DMS53 (cell line): Measurements from ENCODE around the gene IL19.

Experiments
- DNase-seq: peaks from one replicate; lab custom pipeline; 2025; lab: John Stamatoyannopoulos, UW

The IL19 gene, protein sequence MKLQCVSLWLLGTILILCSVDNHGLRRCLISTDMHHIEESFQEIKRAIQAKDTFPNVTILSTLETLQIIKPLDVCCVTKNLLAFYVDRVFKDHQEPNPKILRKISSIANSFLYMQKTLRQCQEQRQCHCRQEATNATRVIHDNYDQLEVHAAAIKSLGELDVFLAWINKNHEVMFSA

DNA sequence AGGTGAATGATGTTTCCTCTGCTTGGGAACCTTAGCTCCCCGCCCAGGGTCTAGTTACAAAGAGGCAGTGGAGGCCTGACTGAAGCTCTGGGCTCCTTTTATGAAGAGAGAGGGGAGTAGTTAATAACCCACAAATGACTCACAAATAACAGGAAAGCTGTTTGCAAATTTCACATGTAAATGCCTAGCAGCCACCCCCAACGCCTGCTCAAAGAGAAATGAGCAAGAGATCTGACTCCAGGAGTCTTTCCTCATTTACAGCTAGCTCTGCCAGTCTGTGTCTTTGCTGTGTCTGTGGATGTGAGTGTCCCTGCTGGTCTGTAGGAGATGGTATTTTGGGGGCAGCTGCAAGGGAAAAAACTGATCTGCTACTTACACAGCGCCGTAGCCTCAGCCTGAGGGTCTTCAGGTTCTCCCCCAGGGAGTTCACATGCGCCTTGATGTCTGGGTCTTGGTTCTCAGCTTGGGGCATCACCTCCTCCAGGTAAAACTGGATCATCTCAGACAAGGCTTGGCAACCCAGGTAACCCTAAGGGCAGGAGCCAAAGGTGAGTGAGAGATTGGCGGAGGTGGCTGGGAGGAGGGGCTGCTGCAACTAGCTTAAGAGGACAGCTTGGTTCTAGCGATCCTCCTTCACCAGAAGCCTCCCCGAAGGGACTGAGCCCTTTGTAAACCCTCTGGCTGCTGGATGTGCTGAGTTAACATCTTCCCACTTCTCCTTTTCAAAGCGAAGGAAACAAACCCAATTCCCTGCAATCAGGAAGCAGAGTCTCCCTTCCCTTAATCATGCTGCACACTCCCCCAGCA lies at the start of gene IL19:
IL19 (plus strand) TSS at position 243 of the 807 bp plus-strand sequence. CDS start 65,890 bp downstream, outside the sequence.
- DNase-seq, result no peak

DNA sequence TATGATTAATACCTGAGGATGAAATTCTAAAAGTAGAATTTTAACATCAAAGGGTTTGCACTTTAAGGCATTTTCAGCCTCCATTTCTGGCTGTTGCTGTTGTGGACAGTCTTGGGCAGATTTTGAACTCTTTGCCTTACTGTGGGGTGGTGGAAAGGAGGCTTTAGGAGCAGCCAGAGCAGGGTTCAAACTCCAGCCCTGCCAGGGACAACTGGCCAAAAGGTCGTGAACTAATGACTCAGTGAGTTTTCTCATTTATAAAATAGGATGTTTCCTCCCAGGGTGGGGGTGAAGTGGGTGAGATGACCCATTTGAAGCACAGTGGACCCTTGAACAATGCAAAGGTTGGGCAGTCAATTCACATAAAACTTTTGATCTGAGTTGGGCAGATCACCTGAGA lies 49.1 kb upstream of the IL19 start:
- no peak for DNase-seq

DNA sequence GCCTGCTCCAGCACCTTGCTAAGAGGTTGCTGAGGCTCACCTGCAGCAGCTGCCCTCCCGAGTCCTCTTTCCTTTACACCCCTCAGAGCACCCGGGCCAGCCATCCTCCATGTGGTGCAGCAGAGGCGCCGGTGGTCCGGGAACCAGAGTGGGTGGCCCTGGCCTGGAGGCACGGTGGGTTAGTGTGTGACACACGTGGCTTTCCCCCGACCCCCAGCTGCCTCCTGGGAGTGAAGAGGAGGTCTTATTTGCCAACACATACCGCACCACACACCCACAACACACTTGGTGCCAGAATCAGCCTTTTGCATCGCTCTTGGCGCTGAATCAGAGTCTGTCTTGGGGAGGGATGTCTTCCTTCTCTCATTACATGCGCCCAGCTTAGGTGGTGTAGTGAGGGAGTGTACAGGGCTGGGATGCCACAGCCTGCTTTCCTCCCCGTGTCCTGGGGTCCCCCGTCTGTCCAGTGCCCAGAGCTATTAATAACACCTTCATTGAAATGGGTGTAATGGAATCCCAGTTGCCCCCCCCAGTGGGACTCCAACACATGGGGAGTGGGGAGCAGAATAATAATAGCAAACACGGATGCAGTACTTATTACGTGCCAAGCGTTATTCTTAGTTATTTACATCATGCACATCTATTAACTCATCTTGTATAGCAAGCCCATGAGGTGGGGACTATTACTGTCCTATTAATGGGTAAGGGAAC lies 47.7 kb upstream of the IL19 start:
- no peak for DNase-seq

DNA sequence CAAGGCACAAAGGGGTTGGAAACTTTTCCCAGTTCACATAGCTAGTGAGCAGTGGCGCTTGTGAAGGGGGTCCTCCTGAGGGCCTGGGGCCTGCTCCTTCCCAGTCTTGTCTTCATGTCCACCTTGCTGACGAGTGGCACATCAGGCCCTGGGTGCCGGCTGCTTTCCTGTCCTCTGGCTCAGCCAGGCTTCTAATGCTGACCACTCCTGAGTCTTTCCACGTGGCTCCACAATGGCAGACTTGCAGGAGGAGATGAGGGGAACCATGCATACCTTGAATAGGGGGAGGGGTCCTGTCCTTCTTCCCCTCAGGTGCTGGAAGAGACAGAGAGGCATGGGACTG lies 47.1 kb upstream of the IL19 start:
- no peak for DNase-seq

DNA sequence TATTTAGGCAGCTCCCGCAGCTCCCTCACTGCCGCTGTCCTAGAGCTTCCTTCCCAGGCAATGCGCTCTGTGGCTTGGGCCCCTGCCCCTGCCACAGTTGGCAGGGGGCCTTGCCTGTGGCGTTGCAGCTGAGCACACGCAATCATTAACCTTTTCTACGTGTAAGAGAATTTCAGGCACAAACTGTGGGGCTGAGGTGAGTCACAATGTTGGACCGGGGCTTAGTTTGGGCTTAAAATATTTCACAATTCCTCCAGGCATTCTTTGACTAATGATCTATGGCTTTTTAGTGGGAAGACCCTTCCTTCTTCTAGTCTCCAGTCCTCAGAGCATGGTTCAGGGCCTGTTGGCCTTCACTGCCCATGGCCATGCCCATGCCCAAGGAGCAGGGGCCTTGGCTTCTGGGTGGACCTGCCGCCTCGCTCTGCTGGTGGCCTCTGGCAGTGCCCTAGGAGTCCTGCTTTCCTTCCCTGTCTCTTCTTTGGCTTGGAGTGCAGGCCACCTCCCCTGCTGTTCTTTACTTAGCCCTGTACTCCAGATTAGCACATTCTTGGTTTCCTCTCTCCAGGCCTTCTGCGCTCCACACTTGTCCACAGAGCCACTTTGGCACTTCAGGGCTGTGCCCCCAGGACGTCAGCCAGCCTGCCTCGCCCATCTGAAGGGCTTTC lies 46.6 kb upstream of the IL19 start:
- DNase-seq, result no peak

DNA sequence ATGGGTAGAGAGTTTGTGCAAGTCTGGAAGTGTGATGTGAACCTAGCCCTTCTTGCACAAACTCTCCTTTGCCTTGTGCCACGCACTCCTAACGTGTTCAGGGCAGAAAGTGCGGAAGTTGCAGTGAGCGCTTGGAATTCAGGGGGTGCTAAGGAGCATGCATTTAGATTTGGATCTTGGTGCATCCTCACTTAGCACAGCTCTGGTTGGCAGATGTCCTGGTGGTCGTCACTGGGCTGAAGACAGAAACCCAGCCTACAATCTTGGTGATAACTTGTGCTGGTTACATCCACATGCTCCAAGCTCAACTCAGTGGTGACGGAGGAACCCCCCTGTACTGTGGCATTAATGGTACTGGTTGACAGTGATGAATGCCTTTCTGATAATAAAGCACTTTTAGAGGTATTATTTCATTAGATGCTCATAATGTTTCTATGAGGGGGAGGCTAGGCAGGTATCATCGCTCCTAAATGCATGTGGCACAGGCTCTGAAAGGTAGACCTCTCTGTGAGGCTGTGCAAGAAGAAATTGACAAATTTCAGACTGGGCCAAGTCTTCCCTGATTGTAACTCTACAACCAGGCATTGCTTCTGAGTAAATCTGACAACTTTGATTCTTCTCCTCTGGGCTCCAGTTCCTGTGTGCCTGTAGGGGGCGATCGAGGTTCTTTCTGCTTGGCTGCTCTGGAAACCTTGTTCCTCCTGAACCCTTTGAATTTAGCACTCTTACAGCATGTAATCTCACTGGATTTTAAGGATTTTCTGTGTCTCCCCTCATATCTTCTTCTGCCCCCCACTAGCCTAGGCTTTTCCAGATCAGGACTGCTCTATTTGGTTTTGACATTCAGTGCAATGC lies 45.2 kb upstream of the IL19 start:
- DNase-seq, result peak; percentile 68

DNA sequence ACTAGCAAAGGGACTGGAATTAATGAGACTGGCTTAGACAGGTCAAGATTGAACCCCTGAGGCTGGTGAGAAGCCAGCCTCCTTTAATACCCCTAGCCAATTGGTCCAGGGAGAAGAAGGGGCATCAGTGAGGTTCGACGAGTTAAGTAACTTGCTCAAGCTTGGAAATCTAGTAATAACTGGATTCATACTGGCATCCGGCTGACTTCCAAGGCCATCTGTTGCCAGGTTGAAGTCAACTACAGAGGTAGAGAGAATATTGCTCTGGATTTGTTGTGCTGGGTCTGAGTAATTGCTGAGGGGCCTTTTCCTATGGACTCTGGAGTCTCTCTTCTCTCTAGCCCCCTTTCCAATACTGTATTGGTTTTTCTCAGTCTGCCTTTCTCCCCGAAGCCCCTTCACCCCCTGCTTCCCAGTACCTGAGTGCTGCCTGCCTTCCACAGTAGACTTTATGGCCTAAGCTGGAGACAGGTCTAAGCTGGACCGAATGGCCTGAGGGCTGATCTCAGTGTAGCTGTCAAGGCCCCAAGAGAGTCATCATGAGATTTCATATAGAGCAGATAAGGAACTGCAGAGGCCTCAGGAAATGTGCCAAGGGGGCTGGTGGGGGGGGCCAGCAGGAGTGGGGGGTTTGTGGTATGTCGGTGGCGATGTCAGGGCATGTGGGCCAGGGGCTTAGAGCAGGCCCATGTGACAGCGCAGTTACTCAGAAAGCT lies 42.4 kb upstream of the IL19 start:
- DNase-seq, result no peak

DNA sequence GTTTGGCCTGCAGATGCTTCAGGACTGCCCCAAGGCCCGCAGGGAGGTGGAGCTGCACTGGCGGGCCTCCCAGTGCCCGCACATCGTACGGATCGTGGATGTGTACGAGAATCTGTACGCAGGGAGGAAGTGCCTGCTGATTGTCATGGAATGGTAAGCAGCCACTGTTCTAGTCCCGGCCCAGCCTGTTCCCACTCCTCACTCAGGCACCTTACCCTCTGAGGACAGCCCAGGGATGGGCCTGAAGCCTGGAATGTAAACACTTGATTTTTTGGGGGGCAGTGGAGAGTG lies 41.9 kb upstream of the IL19 start:
- DNase-seq, result no peak

DNA sequence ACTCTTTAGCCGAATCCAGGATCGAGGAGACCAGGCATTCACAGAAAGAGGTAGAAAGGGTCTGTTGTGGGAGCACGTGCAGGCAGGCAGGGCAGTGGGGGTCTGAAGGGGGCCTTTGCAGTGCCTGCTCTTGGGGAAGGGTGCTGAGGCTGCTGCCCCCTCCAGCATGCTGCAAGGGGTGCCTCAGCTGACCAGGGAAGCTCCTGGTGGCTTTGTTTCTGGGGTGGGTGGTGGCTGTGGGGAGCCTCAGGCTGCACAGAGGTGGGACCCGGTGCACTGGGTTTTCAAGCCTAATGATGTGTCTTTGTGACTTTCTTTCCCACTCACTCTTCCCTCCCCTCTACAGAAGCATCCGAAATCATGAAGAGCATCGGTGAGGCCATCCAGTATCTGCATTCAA lies 41.5 kb upstream of the IL19 start:
- DNase-seq, result no peak

DNA sequence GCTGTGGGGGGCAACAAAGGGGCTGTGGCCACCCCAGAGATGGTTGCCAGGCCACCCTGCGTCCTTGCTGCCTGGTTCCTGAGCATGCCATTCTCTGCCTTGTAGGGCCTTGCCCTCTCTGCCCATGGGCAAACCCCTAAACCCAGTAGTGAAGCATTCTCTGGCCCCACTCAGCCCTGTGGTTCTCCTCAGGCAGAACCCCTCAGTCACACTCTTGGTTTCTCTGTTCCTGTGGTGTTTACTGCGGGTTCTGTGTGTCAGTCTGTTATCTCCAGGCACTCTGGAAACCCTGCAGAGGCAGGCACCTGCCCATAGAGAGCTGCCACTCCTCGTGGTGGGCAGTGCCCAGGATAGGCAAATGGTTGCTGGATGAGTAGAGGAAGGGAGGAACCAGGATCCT lies 41.1 kb upstream of the IL19 start:
- no peak for DNase-seq

DNA sequence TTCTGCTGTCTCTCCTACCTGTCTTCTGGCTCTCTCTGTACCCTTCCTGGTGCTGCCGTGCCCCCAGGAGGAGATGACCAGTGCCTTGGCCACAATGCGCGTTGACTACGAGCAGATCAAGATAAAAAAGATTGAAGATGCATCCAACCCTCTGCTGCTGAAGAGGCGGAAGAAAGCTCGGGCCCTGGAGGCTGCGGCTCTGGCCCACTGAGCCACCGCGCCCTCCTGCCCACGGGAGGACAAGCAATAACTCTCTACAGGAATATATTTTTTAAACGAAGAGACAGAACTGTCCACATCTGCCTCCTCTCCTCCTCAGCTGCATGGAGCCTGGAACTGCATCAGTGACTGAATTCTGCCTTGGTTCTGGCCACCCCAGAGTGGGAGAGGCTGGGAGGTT lies 38.1 kb upstream of the IL19 start:
- no peak for DNase-seq

DNA sequence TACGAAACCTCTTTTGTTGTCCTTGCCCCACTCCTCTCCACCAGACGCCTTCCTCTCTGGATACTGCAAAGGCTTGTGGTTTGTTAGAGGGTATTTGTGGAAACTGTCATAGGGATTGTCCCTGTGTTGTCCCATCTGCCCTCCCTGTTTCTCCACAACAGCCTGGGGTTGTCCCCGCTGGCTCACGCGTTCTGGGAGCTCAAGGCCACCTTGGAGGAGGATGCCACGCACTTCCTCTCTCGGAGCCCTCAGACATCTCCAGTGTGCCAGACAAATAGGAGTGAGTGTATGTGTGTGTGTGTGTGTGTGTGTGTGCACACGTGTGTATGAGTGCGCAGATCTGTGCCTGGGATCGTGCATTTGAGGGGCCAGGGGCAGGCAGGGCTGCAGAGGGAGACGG lies 37.6 kb upstream of the IL19 start:
- no peak for DNase-seq

DNA sequence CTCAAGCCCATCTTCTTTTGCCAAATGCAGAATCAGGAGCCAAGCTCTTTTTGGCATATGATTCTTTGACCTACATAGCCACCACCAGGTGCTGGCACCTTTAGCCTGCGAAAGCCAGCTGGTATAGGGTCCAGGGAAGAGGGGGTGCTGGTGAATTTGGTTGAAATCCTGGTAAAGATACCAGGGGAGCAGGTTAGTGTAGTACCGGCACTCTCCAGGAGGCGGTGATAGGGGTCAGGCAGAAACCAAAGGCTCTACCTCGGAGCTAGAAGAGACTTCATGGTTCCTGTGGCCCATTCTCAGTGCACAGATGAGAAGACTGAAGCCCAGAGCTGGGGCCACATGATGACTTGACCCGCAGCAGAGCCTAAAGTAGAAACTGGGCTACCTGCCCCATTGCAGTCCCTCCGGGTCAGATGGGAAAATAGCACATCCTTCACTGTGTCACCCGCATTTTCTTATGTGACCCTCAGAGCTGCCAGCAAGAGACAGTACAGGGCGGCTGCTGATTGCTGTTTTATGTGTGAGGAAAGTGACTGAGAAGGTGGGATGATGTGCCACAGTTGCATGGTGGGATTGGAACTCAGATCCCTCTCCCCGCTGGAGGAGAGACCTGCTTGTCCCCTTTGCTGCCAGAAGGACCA lies 36.0 kb upstream of the IL19 start:
- peak; percentile 72 for DNase-seq

DNA sequence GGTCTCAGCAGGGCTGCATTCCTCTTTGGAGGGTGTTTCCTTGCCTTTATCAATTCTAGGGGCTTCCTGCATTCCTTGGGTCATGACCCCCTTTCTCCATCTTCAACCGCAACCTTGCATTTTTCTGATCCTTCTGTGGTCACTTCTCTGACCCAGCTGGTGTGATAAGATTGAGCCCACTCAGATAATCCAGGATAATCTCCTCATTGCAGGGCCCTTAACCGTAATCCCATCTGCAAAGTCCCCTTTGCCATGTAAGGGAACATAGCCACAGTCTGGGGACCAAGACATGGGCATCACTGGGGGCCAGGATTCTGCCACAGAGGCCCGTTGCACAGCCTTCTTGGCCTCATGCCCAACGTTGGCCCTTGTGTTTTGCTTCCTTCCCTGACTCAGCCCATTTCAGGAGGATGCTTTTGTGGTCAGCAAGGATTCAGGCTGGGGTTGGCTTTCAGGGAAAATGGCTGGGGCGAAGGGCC lies 35.0 kb upstream of the IL19 start:
- DNase-seq, result no peak

DNA sequence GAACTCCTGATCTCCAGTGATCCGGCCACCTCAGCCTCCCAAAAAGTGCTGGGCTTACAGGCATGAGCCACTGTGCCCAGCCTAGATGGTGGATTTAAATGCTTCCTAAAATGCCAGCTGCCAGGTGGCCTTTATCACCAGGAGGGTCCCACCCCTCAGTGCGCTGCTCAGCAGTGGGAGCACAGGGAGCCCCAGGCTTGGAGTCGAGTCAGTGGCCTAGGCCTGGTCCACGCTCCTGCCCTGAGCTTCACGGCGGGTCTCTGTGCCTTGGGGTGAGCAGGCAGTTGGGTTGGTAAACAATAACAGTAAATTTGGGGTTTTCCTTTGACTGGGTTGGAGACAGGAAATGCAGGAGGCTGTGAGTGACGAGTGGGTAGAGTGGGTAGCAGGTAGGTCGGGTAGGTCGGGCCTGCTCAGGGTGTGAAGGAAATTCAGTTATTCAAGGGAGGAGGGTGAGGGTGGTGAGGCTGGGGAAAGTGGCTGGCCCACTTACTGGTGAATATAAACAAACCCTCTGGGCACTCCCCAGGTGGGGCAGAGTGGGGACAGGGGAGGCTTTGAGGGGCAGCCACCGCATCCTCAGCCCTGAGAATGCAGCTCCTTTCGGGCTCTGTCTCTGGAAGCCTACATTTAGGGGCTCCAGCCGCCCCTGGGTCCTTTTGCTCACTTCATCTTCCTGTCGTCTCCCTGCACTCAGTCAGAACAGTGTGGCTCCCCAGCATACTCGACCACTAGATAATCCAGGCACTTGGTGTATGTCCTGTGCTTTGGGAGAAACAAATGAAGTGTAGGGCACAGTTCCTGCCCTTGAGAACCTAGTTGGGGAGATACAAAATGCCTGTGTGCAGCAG lies 33.5 kb upstream of the IL19 start:
- DNase-seq, result no peak

DNA sequence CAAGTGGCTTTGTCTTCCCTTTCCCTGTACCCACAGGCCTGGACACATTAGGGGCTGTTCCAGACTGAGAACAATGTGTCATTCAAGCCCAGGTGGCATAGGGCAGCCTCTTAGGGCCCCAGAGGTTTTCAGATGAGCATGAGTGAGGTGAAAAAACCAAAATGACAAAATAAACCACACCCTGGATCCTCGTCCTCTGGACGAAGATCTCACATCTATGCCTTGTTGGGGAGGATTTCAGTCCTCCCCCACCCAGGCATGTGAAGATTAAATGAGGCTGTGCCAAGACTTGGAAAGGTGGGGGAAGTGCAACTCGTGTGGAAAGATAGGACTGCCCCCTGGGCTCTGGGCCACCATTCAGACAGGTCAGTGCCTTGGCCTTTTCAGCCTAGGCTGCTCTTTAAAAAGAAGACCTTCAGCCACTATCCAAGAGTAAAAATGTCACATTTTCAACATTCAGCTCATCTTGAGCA lies 32.8 kb upstream of the IL19 start:
- DNase-seq, result no peak

DNA sequence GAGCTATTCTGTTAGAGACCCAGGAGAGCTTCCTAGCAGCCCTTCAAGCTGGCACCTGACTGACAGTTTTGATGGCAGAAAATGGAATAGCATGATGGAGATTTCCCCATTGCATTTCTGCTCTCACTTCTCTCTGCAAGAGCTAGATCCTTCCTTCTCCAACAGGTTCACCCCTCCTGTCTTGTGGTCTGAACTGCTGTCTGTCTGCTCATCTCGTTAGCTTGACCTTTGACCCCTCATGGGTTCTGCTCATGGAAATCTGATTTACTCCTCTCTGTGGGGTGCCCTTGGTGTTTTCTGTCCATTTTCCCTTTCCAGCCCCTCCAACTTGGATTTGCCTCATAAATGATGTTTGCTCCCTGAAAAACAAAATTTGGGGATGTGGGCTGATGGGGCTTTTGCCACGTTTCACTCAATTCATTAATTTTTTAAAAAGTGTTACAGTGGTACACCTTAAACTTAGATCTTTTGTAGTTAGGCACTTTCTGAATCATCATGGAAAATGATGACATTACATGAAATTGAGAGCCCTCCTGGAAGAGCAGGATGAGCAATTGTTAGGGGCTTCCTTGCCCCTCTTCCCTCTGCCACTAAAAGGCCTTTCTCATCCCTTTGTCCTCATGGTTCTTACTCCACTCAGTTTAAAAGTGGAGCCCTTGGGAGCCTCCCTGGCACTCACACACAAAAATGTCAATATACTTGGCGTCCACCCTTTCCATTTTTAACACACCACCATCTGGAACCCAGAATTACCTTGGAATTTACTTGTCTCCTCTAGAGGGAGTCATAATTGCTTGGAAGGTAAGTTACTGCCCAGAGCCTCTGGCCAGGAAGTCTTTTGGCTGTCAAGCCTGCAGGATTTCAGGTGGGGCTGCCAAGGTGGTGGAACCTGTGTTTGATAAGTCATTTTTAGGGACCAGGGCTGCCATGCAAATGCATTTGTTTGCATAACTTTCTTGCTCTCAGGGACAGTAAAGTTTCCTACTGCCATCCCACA lies 31.9 kb upstream of the IL19 start:
- peak; percentile 47 for DNase-seq

DNA sequence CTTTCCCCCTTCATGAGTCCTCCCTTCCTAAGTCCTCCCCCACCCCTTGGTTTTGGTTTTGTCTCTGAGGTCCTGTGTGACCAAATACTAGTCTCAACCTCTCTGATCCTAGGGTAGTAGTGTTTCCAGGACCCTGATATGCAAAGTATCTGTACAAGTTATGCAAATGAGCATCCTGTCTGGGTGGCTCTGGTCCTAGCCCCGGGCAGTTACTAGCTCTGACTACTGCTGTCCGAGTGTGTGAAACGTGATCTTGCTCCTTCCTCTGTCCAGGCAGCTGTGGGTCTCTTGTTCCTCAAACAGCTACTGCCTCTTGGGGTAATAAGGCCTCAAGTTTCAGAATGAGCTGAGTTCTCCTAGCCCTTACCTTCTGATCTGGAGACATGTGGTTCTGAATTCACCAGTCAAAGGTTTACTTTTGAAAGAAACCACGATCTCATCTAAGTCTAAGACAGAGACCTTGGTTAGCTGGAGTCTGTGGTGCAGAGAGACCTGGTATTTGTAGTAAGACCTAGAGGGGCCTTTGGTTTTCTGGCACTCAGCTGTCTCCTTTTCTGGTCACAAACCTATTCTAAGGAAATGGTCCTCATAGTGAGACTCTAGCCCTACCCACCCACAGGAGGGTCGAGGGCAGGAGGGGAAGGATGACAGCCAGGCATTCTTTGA lies 31.0 kb upstream of the IL19 start:
- DNase-seq, result no peak
